GM21367 (cell line): ENCODE results near the gene B3GALT6.
"Not testable (repeated sequence)": the region's sequence is repeated elsewhere in the genome, so short reads cannot be mapped to it uniquely, and the experiment has no call there.

Experiments
- ATAC-seq: cut with Tn5 transposase; IDR thresholded peaks from one replicate; pipeline ENCODE4 v1.9.1; 2021; ENCODE audit not compliant: unreplicated experiment

The B3GALT6 gene

GRCh38 chr1:1242461-1243265 lies 10.6 kb downstream of the B3GALT6 start:
- ATAC-seq: no peak

GRCh38 chr1:1243266-1243660 lies 11.2 kb downstream of the B3GALT6 start:
- no peak for ATAC-seq

- no peak for ATAC-seq
These were observed 11.8 kb downstream of the B3GALT6 start for GRCh38 chr1:1243807-1244191.

GRCh38 chr1:1244192-1244811 lies 12.3 kb downstream of the B3GALT6 start:
- ATAC-seq: no peak

GRCh38 chr1:1245178-1245816 lies 13.3 kb downstream of the B3GALT6 start:
- ATAC-seq: no peak

- no peak for ATAC-seq
These were observed 14.0 kb downstream of the B3GALT6 start for GRCh38 chr1:1245817-1246576.

- no peak for ATAC-seq
These were observed 14.7 kb downstream of the B3GALT6 start, which contains the start of gene C1QTNF12 for GRCh38 chr1:1246577-1247340. Gene C1QTNF12, minus strand, starts transcription at chr1:1246722. Its CDS starts 32 bp downstream, at chr1:1246690.

- ATAC-seq: no peak
These were observed 15.4 kb downstream of the B3GALT6 start for GRCh38 chr1:1247341-1247913.

- ATAC-seq: not testable (repeated sequence)
These were observed 16.2 kb downstream of the B3GALT6 start for GRCh38 chr1:1248009-1248913.

- ATAC-seq: no peak
These were observed 18.8 kb downstream of the B3GALT6 start for GRCh38 chr1:1250786-1251284.

- ATAC-seq: no peak
These were observed 21.3 kb downstream of the B3GALT6 start for GRCh38 chr1:1253314-1253713.

GRCh38 chr1:1253972-1254666 lies 22.1 kb downstream of the B3GALT6 start:
- ATAC-seq: no peak

- ATAC-seq: no peak
These were observed 22.6 kb downstream of the B3GALT6 start for GRCh38 chr1:1254667-1254998.

GRCh38 chr1:1255078-1255477 lies 23.0 kb downstream of the B3GALT6 start:
- ATAC-seq: no peak

- no peak for ATAC-seq
These were observed 23.6 kb downstream of the B3GALT6 start for GRCh38 chr1:1255611-1256010.

GRCh38 chr1:1256956-1257871 lies 25.2 kb downstream of the B3GALT6 start:
- ATAC-seq: no peak

- ATAC-seq: no peak
These were observed 27.1 kb downstream of the B3GALT6 start for GRCh38 chr1:1259119-1259488.
